Activated CD8-positive, alpha-beta memory T cell treated with anti-CD3 and anti-CD28 coated beads, Interleukin-2, amount 50 U/mL, for 48 hours (primary cell): ENCODE measurements around the gene PCDH15.

ENCODE experiments used
- DNase-seq: peaks from one replicate; pipeline ENCODE4 v3.0.0-alpha.2; 2020

Gene PCDH15

GRCh38 chr10:54363390-54363789 is 437.6 kb downstream of the PCDH15 start:
- no peak for DNase-seq

DNA sequence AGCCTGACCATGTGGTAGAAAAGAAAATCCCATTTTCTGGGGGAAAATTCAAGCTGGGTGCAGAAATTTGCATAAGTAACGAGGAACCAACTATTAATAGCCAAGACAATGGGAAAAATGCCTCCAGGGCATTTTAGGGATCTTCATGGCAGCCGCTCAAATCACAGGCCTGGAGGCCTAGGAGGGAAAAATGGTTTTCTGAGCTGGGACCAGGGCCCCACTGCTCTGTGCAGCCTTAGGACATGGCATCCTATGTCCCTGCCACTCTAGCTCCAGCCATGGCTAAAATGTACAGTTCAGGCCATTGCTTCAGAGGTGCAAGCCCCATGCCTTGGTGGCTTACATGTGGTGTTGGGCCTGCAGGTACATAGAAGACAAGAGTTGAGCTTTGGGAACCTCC is 459.0 kb downstream of the PCDH15 start:
- DNase-seq, result no peak

GRCh38 chr10:54335296-54335695 is 465.7 kb downstream of the PCDH15 start:
- no peak for DNase-seq

- no peak for DNase-seq
Measured at GRCh38 chr10:54319341-54319740, 481.7 kb downstream of the PCDH15 start.

DNA sequence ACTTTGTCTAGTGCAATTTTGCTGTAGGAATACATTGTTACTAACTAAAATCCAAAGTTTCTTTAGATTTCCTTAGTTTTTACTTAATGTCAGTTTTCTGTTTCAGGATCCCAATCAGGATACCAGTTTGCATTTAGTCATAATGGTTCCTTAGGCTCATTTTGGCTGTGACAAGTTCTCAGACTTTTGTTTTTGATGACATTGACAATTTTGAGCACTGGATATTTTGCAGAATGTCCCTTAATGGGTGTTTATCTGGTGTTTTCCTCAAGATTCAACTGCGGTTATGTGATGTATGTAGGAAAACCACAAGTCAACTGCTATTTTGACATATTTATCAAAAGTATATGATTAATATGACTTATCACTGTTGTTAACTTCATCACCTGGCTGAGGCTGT is 482.6 kb downstream of the PCDH15 start:
- no peak for DNase-seq

GRCh38 chr10:54314430-54314829 is 486.6 kb downstream of the PCDH15 start:
- no peak for DNase-seq

- no peak for DNase-seq
Measured at GRCh38 chr10:54284526-54285193, 516.4 kb downstream of the PCDH15 start.

DNA sequence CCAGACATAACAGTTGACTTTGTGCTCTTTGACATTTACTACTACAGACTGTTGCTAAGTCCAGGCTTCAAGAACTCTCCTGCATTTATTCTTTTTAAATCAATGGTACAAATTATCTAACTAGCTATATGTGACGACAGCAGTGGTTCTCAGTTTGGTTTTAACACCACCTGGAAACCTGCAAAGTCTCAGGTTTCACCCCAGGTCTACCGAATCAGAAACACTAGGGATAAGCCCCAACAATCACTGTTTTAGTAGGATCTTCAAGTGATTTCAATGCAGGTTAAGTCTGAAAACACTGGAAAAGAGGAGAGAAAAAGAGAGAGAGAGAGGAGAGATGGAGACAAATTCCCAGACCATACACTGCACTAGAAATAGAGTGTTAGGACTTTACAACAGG is 519.0 kb downstream of the PCDH15 start:
- no peak for DNase-seq

- DNase-seq, result no peak
Measured at GRCh38 chr10:54266395-54266794, 534.6 kb downstream of the PCDH15 start.

GRCh38 chr10:54262726-54263125 is 538.3 kb downstream of the PCDH15 start:
- DNase-seq, result no peak

GRCh38 chr10:54259104-54259503 is 541.9 kb downstream of the PCDH15 start:
- no peak for DNase-seq

GRCh38 chr10:54234832-54235231 is 566.2 kb downstream of the PCDH15 start:
- no peak for DNase-seq

- DNase-seq, result no peak
Measured at GRCh38 chr10:54203401-54203800, 597.6 kb downstream of the PCDH15 start.

DNA sequence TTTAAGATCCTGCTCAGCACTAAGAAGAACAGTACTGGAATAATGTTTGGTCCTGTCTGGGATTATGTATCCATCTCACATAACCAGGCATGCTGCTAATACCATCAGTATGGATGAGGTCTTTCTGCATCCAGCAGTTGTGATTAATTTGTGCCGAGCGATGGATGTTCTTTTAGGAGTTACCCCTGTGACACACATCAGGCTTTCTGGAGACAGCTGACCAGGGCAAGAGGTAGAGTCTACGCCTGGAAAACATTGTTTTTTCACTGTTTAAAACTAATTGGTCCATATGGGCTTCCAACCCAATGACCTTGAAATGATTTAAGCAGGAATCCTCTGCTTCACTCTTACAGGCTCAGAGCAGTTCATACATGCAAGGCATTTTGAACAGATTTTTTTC is 603.0 kb downstream of the PCDH15 start:
- DNase-seq, result no peak

DNA sequence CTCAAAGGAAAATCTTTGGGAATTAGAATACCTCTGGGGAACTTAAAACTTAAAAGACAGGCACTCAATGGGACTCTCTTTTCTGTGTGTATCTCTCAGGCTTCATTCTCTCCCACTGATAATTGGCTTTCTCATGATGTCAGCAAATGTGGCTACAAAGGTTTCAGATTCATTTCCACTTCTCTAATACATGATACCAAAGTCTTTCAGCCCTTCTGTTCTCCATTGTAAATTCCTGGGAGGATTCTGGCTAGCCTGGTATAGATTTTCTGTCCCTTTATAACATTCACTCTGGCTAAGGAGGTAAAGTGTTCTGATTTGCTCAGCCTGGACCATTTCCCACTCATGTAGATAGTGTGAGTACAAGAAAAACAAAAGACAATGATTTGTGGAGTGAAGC is 606.2 kb downstream of the PCDH15 start:
- DNase-seq, result no peak

DNA sequence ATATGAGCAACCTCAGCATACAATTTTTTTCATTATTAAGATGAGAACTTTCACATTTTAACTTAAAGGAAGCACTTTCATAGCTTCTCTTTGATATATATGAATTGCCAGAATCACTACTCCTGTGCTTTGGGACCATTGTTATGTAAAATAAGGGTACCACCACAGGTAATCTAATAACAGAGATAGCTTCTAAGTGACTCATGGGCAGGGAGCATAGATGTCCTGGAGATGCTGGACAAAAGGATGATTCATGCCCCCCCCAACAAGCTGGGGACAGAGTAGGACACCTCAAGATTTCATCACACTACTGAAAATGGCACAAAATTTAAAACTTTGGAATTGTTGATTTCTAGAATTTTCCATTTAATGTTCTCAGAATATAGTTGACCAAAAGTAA is 641.1 kb downstream of the PCDH15 start:
- DNase-seq, result no peak

- no peak for DNase-seq
Measured at GRCh38 chr10:54148508-54148907, 652.5 kb downstream of the PCDH15 start.

GRCh38 chr10:54139819-54140428 is 661.1 kb downstream of the PCDH15 start:
- DNase-seq, result no peak

GRCh38 chr10:54137396-54137795 is 663.6 kb downstream of the PCDH15 start:
- DNase-seq, result no peak

DNA sequence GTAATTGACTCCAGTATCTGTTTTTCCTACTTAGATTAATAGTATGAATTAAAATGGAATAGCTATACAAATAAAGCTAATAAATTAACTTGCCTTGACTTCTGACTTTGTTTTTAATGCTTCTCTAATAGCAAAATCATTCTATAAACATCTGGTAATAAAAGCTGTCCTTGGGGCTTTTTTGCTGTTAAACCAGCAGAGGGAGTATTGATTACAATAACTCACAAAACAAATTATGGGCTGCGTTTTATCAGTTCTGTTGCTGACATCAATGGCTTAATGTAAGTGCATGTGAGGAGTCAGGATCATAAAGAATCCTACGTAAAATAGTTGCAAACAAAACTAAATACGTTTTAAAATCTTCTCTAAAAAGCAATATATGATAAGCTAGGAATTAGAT is 667.8 kb downstream of the PCDH15 start:
- no peak for DNase-seq

DNA sequence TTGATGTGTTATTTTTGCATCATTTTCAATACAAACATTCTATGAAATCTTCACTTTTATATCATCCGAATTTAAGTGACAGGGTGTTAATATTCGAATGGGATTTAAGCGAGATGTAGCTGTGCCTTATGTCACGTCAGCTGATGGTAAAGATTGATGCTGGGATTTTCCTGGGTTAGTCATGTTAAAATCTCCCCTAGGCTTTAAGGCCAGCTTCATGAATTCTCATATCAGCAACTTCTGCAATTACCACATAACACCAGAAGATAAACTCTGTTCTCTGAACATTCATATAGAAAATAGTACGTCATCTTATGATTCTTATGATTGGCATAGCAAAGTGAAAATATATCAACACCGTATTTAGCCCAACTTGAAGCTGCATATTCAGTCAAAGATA is 669.2 kb downstream of the PCDH15 start:
- DNase-seq, result no peak

- no peak for DNase-seq
Measured at GRCh38 chr10:54130394-54130793, 670.6 kb downstream of the PCDH15 start.

GRCh38 chr10:54125098-54125747 is 675.8 kb downstream of the PCDH15 start:
- no peak for DNase-seq

GRCh38 chr10:54124209-54124885 is 676.7 kb downstream of the PCDH15 start:
- no peak for DNase-seq
